Measurements from ENCODE around the gene PELO.

PELO gene

GRCh38 chr5:52771343-52772039, 16.2 kb upstream of the PELO start:
- TF ChIP-seq CTCF (IDR thresholded peaks at IDR 0.05; ENCODE audit: borderline replicate concordance, control extremely low read depth, extremely low read depth, insufficient read depth, missing control alignments), result no peak
- in situ Hi-C loops (cut with MboI; ENCODE audit: low sequenced_read_pairs, unreplicated experiment), result no loop called here

GRCh38 chr5:52772668-52773067, 15.0 kb upstream of the PELO start:
- no peak for TF ChIP-seq CTCF (IDR thresholded peaks at IDR 0.05; ENCODE audit: borderline replicate concordance, control extremely low read depth, extremely low read depth, insufficient read depth, missing control alignments)
- in situ Hi-C loops (cut with MboI; ENCODE audit: low sequenced_read_pairs, unreplicated experiment), result no loop called here
- DNase-seq (ENCODE audit: low spot score), result no peak

More at GRCh38 chr5:52771343-52772039, 16.2 kb upstream of the PELO start:
- peak; percentile 38 for DNase-seq (ENCODE audit: low spot score)

- TF ChIP-seq CTCF (IDR thresholded peaks at IDR 0.05; ENCODE audit: borderline replicate concordance, control extremely low read depth, extremely low read depth, insufficient read depth, missing control alignments), result no peak
- no peak for DNase-seq (ENCODE audit: low spot score)
- in situ Hi-C loops (cut with MboI; ENCODE audit: low sequenced_read_pairs, unreplicated experiment), result no loop called here
Observed at GRCh38 chr5:52773342-52773741, 14.4 kb upstream of the PELO start.

GRCh38 chr5:52774005-52774410, 13.7 kb upstream of the PELO start:
- TF ChIP-seq CTCF (IDR thresholded peaks at IDR 0.05; ENCODE audit: borderline replicate concordance, control extremely low read depth, extremely low read depth, insufficient read depth, missing control alignments), result no peak
- in situ Hi-C loops (cut with MboI; ENCODE audit: low sequenced_read_pairs, unreplicated experiment), result no loop called here
- no peak for DNase-seq (ENCODE audit: low spot score)

GRCh38 chr5:52776116-52776515, 11.6 kb upstream of the PELO start:
- in situ Hi-C loops (cut with MboI; ENCODE audit: low sequenced_read_pairs, unreplicated experiment), result no loop called here
- no peak for TF ChIP-seq CTCF (IDR thresholded peaks at IDR 0.05; ENCODE audit: borderline replicate concordance, control extremely low read depth, extremely low read depth, insufficient read depth, missing control alignments)
- no peak for DNase-seq (ENCODE audit: low spot score)

GRCh38 chr5:52777186-52777585, 10.5 kb upstream of the PELO start:
- in situ Hi-C loops (cut with MboI; ENCODE audit: low sequenced_read_pairs, unreplicated experiment), result no loop called here
- DNase-seq (ENCODE audit: low spot score), result no peak
- no peak for TF ChIP-seq CTCF (IDR thresholded peaks at IDR 0.05; ENCODE audit: borderline replicate concordance, control extremely low read depth, extremely low read depth, insufficient read depth, missing control alignments)

All from GM13976 (cell line).